ENCODE data around the gene ASTL.
"Not testable (repeated sequence)": the region's sequence is repeated elsewhere in the genome, so short reads cannot be mapped to it uniquely, and the experiment has no call there.

Gene ASTL

DNA sequence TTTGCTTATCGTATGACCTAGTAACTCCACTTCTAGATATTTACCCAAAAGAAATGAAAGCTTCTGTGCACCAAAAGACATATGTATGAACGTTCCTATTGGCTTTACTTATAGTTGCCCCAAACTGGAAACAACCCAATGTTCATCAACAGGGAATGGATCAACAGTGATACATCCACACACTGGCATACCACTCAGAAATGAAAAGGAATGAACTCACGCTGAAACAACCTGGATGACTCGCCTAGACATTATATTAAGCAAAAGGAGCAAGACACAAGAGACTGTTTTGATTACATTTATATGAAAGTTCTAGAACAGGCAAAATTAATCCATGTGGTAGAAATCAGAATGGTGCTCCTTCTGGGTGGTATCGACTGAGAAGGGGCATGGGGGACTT is 40.9 kb downstream of the ASTL start:
- DNase-seq: no peak

DNA sequence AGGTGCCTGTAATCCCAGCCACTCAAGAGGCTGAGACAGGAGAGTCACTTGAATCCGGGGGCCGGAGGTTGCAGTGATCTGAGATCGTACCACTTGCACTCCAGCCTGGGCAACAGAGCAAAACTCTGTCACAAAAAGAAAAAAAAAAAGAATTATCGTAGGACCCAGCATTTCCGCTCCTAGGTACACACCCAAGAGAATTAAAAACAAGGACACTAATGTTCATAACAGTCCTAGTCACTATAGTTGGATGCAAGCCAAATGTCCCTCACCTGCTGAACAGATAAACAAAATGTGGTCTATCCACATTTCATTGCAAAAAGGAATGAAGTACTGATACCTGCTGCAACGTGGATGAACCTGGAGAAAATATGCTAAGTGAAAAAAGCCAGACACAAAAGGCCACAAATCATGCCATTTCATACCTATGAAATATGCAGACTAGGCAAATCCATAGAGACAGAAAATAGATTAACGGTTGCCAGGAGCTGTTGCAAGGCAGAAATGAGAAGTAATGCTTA is 43.1 kb downstream of the ASTL start:
- DNase-seq: no peak

DNA sequence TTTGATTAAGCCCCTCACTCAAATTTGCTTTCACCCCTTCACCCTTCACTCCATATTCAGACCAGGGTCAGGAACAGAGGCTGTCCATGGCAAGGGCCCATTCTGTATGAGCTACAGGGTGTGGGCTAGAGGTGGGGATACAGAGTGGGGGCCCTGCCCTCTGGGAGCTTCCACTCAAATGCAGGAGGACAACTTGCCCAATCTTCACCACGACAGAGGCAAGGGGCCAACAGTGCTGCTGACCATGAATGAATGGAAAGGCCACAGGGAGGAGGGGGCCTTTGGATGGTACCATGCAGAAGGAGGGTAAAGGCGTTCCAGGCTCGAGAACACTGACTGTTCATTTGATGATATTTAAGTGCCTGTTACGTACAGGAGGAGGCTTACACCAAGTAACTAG is 44.8 kb downstream of the ASTL start:
- no peak for DNase-seq

DNA sequence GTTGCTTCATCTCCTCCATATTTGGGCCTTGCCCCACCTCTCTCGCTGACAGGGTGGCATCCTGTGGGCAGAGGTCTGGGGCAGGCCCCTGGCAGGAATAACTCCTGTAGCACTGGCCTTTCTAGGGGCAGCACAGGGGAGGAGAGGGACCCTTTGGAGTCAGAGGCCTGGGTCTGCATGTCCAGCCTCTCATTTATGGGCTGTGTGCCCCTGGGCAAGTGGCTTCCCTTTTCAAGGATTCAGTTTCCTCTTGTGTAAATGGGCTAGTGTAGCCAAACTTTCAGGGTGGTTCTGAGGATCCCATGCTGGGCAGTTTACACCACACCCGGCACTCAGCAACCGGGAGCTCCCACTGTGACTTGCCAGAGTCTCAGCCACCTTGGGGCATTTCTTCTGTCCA is 45.4 kb downstream of the ASTL start:
- no peak for DNase-seq

DNA sequence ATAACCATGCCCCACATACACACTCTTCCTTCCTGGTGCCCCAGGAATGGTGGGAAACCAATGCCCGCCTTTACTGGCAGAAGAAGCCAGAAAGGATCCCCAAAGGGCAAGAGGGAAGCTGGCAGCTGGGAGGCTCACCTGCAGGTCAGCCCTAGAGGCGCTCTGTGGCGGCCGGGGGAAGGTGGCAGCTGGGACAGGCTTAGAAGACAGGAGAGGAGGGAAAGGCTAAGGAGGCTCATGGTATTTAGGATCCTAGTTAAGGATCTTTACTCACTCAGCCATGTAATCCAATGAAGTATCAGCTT is 45.8 kb downstream of the ASTL start:
- DNase-seq: no peak

DNA sequence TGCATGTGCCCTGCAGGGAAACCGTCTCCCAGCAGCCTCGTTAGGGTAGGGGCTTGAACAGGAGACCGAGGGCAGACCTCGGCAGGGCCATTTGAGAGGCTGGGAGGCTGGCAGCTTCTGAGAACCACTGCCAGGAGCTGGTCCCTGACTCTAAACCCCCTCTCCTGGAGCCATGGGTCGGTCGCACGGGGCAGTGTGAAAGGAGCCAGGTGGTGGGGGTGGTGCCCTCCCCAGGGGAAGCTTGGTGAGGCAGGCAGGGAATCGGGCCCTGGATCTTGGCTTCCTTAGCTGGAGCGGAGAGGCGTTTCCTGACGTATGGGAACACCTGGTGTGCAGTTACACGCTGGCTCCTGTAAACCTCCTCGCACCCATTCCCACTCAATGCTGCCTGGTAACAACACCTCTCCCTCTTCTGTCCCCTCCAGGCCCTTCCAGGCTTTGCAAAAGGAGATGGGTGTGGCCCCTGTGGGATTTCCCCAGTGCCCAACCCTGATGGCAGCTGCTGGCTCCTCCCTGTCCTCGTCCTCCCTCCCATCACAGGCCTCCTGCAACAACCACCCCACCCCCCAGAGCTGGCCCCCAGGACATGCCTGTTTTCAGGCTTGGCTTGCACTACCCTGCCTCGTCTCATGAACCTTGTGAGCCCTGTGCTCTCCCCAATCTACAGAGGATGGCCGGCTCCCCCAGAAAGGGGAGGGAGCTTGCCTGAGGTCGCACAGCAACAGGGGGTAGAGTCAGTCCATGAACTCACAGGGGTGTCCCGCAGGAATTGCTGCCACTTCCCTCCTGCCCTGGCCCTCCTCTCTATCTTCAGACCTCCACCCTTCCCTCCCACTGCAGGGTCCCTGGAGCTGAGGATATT is 46.4 kb downstream of the ASTL start:
- DNase-seq: no peak

DNA sequence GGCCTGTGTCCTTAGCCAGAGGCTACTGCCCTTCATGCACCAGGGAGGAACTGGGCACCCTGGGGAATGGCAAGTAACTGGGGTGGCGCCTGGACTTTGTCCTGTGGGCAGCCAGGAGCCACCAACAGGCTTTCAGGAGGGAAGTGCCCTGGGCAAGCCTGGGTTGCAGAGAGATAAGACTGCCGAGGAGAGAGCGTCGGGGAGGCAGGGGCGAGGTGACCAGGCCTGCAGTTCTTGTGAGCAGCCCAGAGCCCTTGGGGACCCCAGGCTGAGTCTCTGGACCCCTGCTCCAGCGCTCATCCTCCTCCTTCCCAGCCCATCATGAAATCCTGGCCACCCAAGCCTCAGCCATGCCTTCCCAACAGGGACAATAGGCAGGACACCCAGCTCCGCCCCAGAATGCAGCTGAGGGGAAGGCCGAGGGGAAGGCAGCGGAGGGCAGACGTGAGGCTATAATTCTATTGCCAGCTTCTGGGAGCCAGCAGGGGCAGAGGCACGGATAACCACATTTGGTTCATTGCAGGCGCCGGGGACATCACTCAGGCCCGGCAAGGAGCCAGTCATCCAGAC is 47.1 kb downstream of the ASTL start:
- DNase-seq: no peak

DNA sequence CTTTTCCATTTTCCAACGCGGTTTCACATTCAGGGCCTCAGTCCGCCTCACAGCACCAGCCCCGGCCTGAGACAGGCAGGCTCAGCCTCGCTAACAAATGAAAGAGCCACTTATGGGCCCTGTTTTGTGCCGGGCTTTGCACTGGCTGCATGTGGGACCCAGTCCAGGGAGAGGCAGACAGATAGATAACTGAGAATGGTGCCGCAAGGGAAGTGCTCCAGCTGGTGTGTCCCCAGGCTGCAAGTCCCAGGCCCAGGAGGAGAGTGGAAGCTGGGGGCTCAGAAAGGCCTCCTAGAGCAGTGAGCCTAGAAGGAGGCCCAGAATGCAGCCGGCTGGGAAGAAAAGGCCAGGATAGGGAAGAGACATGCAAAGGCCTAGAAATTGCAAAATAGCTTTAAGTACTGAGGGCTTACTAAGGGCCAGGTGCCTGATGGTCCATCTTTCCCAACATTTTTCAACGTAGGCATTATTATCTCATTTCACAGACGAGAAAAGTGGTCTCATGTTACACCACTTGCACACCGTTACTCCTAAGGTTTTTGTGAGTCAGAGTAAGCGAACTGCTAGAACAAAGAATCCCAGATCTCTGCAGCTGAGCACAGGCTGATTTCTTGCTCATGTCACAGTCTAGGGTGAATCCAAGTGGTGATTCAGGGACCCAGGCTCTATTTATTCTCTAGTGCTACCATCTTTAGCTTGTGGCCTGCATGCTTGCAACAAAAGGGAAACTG is 47.9 kb downstream of the ASTL start:
- no peak for DNase-seq

DNA sequence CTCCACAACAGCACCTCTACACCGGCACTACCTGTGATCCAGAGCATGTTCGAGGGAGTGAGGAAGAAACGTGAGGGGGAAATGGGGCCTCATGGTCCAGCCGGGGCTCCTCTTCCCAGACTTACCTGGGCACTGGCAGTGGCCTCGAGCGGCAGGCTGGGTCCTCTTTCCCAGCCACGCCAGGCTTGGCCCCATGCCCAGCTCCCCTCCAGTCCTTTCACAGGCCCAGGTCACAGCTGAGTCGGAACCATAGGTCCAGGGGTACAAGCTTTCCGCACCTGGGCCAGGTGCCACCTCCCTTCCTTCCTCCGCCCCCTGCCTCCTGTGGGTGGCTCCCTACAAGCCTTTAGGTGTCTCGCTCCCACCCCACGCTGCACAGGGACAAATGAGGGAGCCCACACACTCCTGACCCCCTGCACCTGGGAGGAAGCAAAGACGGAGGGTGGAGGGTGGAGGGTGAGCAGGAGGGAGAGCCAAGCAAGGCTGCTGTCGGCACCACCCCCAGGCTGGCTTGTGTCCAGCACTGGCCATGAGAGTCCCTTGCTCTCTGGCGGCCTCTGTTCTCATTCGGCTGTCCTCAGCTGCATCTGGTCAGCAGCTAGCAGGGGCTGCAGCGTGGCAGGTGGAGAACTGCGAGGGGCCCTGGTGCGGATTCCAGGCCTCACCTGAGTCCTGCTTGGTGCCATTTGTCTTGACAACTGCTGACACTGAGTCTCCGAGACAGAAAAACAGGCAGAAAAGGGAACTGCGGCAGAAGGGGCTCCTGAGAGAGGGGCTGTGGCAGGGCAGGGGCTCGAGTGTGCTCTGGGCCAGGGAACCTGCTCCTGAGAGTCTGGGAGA is 48.7 kb downstream of the ASTL start:
- DNase-seq: no peak

DNA sequence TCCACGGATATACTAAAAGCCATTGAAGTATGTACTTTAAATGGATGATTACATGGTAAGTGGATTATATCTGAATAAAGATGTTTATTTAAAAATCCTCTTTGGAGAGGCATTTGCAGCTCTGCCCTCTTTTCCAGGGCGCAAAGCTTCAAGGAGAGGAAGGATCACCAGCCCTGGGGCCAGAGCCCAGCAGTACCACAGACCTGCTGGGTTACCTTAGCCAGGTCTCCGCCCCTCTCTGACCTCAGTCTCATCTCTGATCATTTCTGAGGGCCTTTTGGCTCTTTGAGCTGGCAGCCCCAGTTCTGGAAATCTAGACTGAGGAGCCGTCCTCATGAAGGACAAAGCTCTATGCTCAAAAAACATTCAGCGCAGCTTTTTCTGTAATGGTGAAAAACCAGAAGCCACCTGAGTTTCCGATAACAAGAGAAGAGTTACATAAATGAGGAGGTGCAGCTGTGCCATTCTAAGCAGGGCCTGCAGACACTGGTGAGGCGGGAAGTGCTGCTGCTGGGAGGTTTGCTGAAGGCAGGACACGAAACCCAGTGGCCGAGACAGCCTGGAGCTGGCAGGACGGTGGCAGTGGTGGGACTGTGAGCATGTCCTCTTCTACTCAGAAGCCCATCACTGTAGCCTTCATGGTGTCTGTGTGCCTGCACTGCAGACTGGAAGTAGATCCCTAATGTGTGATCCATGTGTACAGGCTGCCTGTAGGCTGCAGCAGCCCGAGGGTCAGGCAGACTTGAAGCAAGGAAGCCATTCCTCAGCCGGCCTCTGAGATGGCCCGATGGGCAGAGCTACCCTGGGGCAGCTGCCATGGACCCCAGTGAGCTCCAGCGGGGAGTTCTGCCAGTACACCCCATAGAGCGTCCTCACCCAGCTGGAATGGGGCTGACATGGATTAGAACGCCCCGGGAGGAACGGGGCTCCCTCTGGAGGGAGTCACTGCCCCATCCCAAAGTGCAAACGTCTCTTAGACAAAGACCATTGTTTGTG is 49.7 kb downstream of the ASTL start:
- no peak for DNase-seq

DNA sequence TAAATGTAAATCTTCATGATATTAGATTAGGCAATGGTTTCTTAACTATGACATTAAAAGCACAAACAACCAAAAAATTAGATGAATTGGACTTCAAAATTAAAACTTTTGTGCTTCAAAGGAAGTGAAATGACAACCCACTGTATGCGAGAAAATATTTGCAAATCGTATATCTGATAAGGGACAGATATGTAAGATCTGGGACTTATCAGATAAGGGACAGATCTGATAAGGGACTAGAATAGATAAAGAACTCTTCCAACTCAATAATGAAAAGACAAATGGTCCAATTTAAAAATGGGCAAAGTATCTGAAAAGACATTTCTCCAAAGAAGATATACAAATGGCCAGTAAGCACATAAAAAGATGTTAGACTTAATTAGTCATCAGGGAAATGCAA is 51.2 kb downstream of the ASTL start:
- no peak for DNase-seq

DNA sequence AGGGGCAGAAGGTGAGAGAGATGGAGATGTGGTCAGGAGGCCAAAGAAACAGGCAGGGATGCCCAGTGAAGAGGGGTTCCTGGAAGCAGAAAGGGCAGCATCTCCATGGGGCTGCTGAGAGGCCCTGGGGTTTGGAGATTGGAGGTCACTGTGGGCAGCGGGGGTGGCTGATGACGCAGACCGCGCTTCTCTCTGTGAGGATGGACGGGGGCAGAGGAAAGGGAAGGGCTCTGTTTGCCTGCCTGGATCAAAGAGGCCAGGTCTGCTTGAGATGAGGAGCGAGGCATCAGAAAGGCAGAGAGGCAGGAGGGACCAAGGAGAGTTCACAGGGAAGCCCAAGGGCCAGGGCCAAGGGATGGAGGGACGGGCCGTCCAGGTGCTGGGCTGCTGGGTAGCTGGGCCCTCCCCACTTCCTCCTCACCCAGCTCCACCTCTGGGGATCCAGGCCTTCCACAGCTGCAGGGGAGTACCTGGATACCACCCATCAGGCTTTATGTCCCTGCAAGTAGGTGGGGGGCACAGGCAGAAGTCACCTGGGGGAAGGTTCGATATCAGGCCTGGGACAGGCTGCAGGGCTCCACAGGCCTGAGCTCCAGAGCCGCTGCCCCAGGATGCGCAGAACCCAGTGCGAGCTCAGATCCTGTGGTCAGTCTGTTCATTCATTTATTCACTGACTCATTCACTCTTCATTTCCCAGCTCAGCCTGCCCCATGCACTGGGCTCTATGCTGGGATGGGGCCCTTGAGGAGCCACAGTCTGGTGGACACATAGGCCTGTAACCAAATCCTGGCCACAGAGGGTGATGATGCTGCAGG is 52.6 kb downstream of the ASTL start:
- DNase-seq: no peak

DNA sequence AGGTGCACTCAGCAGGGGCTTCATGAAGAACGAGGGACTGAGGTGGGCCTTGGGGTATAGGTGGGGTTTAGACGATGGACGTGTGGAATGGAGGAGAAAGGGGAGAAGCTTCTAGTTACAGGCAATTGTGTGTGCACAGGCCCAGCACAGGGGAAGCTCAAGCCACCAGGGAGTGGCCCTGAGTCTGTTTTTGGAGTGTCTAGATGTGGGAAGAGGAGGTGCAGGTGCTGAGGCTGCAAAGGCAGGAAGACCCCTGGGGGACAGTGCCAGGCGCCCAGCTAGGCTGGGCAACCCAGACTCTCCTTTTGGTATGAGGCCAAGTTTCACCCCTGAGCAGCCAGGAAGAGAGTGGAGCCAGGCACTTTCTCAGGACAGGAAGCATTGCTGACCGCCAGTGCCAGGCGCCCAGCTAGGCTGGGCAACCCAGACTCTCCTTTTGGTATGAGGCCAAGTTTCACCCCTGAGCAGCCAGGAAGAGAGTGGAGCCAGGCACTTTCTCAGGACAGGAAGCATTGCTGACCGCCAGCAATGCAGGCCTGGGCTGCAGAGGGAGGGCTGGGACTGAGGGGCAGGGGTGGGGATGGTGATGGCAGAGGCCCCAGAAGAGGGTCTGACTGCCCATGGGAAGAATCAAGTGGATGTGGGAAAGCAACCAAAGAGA is 53.3 kb downstream of the ASTL start:
- DNase-seq: not testable (repeated sequence)

DNA sequence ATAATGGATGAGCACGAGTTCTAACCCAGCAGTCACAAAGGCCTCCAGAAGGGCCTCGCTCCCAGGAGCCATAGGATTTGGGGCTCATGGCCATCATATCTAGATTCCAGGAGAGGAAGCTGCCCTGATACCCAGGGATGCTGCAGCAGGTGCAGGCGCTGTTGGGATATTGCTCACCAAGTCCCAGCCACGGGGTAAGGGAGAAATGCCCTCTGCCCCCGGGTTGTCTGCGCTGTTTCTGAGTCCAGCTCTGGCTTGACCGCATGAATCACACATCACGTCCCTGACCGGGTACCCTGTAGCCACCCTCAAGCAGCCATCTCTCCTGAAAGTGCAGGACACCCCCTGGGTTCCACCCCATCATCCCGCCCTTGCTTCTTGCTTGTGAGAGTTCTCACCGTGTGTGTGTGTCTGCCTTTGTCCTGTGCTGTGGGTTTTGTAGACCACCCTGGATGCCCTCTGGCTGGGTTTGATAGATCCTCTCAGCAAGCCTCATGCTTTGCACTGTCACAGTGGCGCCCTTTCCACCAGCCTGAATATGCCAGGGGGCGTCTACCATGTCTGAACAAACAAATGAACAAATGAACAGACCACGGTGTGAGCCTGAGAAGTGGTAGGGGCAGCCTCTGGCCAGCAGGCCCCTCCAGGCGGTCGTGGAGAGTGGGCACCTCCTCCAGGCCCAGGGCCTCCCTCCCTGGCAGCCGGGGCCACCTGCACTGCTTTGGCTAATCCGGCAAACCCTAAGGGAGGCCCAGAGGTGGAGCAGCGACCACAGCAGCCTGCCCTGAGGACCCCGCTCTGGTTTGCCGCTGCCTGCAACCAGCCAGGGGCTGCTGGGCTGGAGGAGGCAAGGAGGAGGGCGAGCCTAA is 54.1 kb downstream of the ASTL start:
- DNase-seq: no peak

DNA sequence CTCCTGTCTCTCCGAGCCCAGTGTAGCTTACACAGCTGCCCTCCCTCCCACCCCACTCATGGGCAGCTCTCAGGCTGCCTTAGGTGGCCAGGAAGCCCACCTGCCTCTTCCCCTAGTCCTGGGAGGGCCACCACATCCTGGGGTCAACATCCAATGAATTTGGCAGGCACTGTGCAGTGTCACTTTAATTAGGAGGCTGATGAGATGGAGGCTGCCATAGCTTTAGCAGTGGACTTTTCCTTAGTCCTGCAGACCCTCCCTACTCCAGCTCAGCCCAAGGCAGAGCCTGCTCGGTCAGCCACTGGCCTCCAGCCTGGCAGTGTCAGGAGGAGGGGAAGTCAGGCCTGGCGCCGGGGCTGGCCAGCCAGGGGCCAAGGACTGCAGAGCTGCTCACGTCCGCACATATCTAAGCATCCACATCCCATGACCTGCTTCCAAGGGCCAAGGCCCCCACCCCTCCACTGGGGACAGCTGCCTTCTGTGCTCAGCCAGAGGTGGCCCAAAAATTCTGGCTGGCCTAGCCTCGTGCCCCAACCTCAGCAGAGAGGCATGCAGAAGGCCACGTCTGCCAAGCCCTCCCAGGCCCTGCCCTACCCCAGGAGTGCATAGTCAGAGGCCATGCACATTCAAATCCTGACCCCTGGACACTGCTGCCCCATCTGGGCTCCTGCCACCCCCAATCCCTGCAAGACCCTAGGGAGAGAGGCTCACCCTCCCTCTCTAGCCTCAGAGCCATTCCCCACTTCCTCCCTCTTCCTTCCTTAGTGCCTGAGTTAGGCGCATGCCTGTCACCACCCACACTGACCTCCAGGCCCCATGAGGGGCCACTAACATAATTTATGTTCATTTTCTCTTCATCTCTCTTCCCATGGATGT is 55.0 kb downstream of the ASTL start:
- DNase-seq: no peak

DNA sequence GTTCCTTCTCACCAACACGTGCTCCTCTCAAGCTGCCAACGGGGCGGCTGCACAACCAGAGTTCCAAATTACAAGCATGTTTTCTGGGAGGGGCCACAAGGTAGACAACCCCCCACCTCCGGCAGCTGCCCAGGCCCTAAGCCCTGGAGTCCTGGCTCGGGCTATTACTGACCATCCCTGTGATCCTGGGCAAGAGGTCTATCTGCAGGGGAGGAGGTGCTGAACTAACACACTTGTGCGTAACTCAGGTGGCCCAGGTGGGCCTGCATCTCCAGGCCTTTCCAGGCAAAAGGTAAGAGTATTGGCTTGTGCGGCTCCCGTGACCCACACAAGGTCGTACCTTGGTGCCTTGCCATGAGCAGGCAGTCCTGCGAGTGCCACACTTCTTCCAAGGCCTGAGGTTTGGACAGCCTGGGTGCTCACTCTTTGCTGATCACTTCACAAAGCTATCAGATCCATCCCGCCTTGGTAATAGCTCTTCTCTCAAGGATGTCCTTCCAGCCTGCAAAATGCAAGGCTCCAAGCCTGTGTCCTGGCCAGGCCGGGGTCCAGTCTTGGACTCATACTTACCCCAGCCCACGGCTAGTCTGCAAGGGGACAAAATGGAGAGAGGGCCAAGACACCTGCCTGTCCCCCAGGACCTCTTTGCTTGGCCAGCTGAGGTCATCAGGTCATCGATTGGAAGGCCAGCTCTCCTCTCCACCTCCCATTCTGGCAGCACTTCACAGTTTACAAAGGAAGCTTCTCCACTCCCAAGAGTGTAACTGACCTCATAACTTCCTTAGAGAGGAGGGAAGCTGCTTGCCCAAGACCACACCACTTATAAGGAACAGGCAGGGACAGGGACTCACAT is 55.9 kb downstream of the ASTL start:
- no peak for DNase-seq

DNA sequence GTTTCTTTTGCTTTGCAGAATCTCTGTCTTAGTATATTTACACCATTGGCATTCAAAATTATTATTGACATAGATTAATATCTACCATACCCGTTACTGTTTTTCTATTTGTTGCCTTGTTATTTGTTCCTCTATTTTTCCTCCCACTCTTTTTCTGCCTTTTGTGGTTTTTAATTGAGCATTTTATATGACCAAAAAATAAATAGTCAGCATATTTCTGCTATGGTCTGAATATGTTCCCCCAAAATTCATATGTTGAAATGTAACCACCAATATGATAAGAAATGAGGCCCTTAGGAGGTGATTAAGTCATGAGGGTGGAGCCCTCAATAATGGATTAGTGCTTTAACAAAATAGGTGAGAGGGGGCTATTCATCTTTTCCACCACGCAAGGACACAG is 57.3 kb downstream of the ASTL start:
- no peak for DNase-seq

Measured in NCI-H1930 (cell line).